Measurements from ENCODE around the gene RBCK1. TPM values are rescaled to one million over a fixed set of nuclear protein-coding genes. Genes with fewer than 3 reads are reported as not detected.

The RBCK1 gene
- total and polyA plus RNA-seq, 9 of the 15 experiments (the other 6 are each of a cell fraction or from before 2014, with no cell fraction given) = 5.9 to 59.3 (median 26.5) TPM

DNA sequence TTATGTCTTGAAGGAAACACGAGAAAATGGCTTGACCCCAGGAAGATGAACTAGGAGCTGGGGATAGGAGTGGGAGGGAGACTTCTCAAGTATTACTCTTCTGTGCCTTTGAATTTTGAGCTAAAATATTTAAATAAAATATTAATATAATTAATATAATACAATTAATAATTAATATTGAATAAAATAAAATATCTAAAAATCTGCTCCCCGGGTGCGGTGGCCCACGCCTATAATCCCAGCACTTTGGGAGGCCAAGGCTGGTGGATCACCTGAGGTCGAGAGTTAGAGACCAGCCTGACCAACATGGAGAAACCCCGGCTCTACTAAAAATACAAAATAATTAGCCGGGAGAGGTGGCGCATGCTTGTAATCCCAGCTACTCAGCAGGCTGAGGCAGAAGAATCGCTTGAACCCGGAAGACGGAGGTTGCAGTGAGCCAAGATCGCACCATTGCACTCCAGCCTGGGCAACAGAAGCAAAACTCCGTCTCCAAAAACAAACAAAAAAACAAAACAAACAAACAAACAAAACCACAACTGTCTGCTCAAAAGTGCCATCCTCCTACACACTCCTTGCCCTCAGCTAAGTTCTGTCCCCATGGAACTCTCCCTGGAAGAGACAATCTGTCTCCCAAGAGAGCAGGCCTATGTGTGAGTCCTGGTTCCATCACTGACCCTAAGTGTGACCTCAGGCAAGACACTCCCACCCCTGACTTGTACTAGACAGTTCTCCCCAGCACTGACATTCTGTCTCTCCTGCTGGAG, 41.2 kb upstream of the RBCK1 start (continued):
- TF ChIP-seq ASH1L (IDR thresholded peaks at IDR 0.05; ENCODE audit: borderline replicate concordance, low read depth, partially characterized antibody) (no peak), NFRKB (IDR thresholded peaks at IDR 0.05; ENCODE audit: low read depth) (peak; percentile 59; the same call in 1 of the 2 replicates), ILF3 (IDR thresholded peaks at IDR 0.05; ENCODE audit: borderline replicate concordance) (no peak), PRDM10 (IDR thresholded peaks at IDR 0.05; ENCODE audit: partially characterized antibody) (peak; percentile 21), TSHZ1 (CRISPR knock-in tag; IDR thresholded peaks at IDR 0.05) (peak; percentile 70; the same call in 1 of the 2 replicates), PTTG1 (tag; IDR thresholded peaks at IDR 0.05; ENCODE audit: low read depth) (peak; percentile 71), CHD4 (IDR thresholded peaks at IDR 0.05; ENCODE audit: insufficient read depth, insufficient replicate concordance, low read depth, low read length, poor library complexity, severe bottlenecking) (no peak), MECOM (CRISPR knock-in tag; IDR thresholded peaks at IDR 0.05) (0 out of 2 replicates have a peak, but pooled peaks have one; percentile 55), ZNF311 (CRISPR knock-in tag; IDR thresholded peaks at IDR 0.05) (peak; percentile 91), SMARCA4 (IDR thresholded peaks at IDR 0.05) (0 out of 2 replicates have a peak, but pooled peaks have one; percentile 29), TAF7 (tag; IDR thresholded peaks at IDR 0.05) (0 out of 2 replicates have a peak, but pooled peaks have one; percentile 18), GABPA (tag; conservative IDR thresholded peaks at IDR 0.05; ENCODE audit: low read depth) (no peak), ZNF175 (CRISPR knock-in tag; IDR thresholded peaks at IDR 0.05; ENCODE audit: low read depth) (peak; percentile 25; the same call in 1 of the 2 replicates), MYC (IDR thresholded peaks at IDR 0.05; ENCODE audit: low read depth, low read length) (no peak), MYC (CRISPR knock-in tag; IDR thresholded peaks at IDR 0.05; ENCODE audit: borderline replicate concordance, low read depth) (peak; percentile 59; the same call in 1 of the 2 replicates), TCF3 (CRISPR knock-in tag; IDR thresholded peaks at IDR 0.05) (no peak)
- TF ChIP-seq, protein P1, sequence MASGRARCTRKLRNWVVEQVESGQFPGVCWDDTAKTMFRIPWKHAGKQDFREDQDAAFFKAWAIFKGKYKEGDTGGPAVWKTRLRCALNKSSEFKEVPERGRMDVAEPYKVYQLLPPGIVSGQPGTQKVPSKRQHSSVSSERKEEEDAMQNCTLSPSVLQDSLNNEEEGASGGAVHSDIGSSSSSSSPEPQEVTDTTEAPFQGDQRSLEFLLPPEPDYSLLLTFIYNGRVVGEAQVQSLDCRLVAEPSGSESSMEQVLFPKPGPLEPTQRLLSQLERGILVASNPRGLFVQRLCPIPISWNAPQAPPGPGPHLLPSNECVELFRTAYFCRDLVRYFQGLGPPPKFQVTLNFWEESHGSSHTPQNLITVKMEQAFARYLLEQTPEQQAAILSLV (tag; IDR thresholded peaks at IDR 0.05) = 0 out of 2 replicates have a peak, but pooled peaks have one; percentile 33
